Colon (tissue), 2 donors: ENCODE measurements around the gene ZNF608.

Experiments
- FAIRE-seq: peaks from 2 replicates; lab custom pipeline; 2012; peaks lifted over from hg19 to GRCh38; lab: Jason Lieb, UNC
- donor health status: control.
- donor health status: control.

The ZNF608 gene

GRCh38 chr5:124714910-124715309, 31.5 kb downstream of the ZNF608 start:
- no peak for FAIRE-seq

- no peak for FAIRE-seq
Measured at GRCh38 chr5:124713595-124713994, 32.8 kb downstream of the ZNF608 start.

- no peak for FAIRE-seq
Measured at GRCh38 chr5:124712731-124713305, 33.6 kb downstream of the ZNF608 start.

- no peak for FAIRE-seq
Measured at GRCh38 chr5:124708086-124708485, 38.4 kb downstream of the ZNF608 start.

GRCh38 chr5:124707520-124707919, 38.9 kb downstream of the ZNF608 start:
- no peak for FAIRE-seq

GRCh38 chr5:124706729-124707361, 39.6 kb downstream of the ZNF608 start:
- no peak for FAIRE-seq

- FAIRE-seq: no peak
Measured at GRCh38 chr5:124706051-124706450, 40.4 kb downstream of the ZNF608 start.

GRCh38 chr5:124705577-124705976, 40.9 kb downstream of the ZNF608 start:
- FAIRE-seq: no peak

GRCh38 chr5:124704594-124705284, 41.7 kb downstream of the ZNF608 start:
- FAIRE-seq: no peak

GRCh38 chr5:124703995-124704394, 42.4 kb downstream of the ZNF608 start:
- no peak for FAIRE-seq

- no peak for FAIRE-seq
Measured at GRCh38 chr5:124702525-124702924, 43.9 kb downstream of the ZNF608 start.

- no peak for FAIRE-seq
Measured at GRCh38 chr5:124701873-124702425, 44.5 kb downstream of the ZNF608 start.

- no peak for FAIRE-seq
Measured at GRCh38 chr5:124701016-124701415, 45.4 kb downstream of the ZNF608 start.

- no peak for FAIRE-seq
Measured at GRCh38 chr5:124700333-124700732, 46.1 kb downstream of the ZNF608 start.

GRCh38 chr5:124698770-124699169, 47.7 kb downstream of the ZNF608 start:
- no peak for FAIRE-seq

GRCh38 chr5:124697933-124698591, 48.4 kb downstream of the ZNF608 start:
- FAIRE-seq: no peak

GRCh38 chr5:124697501-124697900, 48.9 kb downstream of the ZNF608 start:
- no peak for FAIRE-seq

- FAIRE-seq: no peak
Measured at GRCh38 chr5:124696898-124697297, 49.5 kb downstream of the ZNF608 start.
